K562 (cell line): Measurements from ENCODE around the gene ASPHD1. TPM values are rescaled to one million over a fixed set of nuclear protein-coding genes. Genes with fewer than 3 reads are reported as not detected.

Experiments used
- ATAC-seq: fragments of 200-7000 bp; cut with Tn5 transposase; 3 replicates; pipeline ENCODE4 v1.9.1; 2020; ENCODE audit warnings: moderate library complexity
- BruUV-seq: library from RNA; stranded (reverse); fragments of 400-500 nt; replicated peaks from 2 replicates; lab custom pipeline; 2021; lab: Mats Ljungman, UMichigan
- CTCF ChIA-PET: fragments of 300-600 bp; formaldehyde crosslinking; extraction: SDS; loops from one replicate; lab custom pipeline; 2021; ENCODE audit warnings: low intra/inter-chr PET ratio; lab: Yijun Ruan, JAX
- POLR2A ChIA-PET: fragments of 300-600, 350-650 bp; sonication (Branson Sonifier 250); formaldehyde crosslinking; extraction: SDS; loops from one replicate; lab custom pipeline; 2021; ENCODE audit warnings: antibody characterized with exemption, inconsistent platforms; lab: Yijun Ruan, JAX
- DNase-seq, 4 experiments: peaks; one replicate each; pipeline versions ENCODE4 v3.0.0 to v3.0.0-alpha.2; 2011 to 2018; ENCODE audit warnings: low spot score in 3 of 4, mixed read lengths in 3 of 4; ENCODE audit errors: extremely low read depth in 1 of 4
- FAIRE-seq: peaks from 2 replicates; lab custom pipeline; 2011; peaks lifted over from hg19 to GRCh38; lab: Jason Lieb, UNC
- H2AFZ ChIP-seq: 2 replicates; pipeline ENCODE4 v1.6.0; 2011; ENCODE audit warnings: low read depth, low read length, control low read depth, inconsistent platforms
- H3K27ac ChIP-seq: fragments of 200-600 bp; 3 replicates; pipeline ENCODE4 v1.8.0; 2011; ENCODE audit warnings: low read depth, mild to moderate bottlenecking, control low read depth, inconsistent platforms, low read length, moderate library complexity, mixed read lengths; ENCODE audit errors: extremely low read depth
- H3K27me3 ChIP-seq, 2 experiments: fragments of 300-600 bp in 1 of 2; 2 replicates in 1 of 2; 3 replicates in 1 of 2; pipeline versions ENCODE4 v1.6.0 to v1.8.0; 2011; ENCODE audit warnings: inconsistent platforms in 2 of 2, low read length in 2 of 2, mild to moderate bottlenecking in 1 of 2, mixed read lengths in 1 of 2, moderate library complexity in 1 of 2; ENCODE audit not compliant: control insufficient read depth in 2 of 2, insufficient read depth in 2 of 2
- H3K36me3 ChIP-seq: fragments of 300-600 bp; 3 replicates; pipeline ENCODE4 v1.8.0; 2011; ENCODE audit warnings: mild to moderate bottlenecking, low read length, inconsistent platforms; ENCODE audit not compliant: control insufficient read depth, insufficient read depth
- H3K4me1 ChIP-seq, 2 experiments: fragments of 200-600 bp in 1 of 2; replicated peaks in 1 of 2; 2 replicates in 1 of 2; 3 replicates in 1 of 2; pipeline versions ENCODE4 v1.5.1 to v1.8.0; 2011; ENCODE audit warnings: inconsistent platforms in 2 of 2, low read length in 2 of 2, mild to moderate bottlenecking in 1 of 2, mixed read lengths in 1 of 2, moderate library complexity in 1 of 2; ENCODE audit not compliant: control insufficient read depth in 2 of 2, insufficient read depth in 2 of 2
- H3K4me2 ChIP-seq: 2 replicates; pipeline ENCODE4 v1.6.1; 2011; ENCODE audit warnings: low read length, control low read depth, inconsistent platforms, mixed read lengths; ENCODE audit not compliant: insufficient read depth
- H3K4me3 ChIP-seq: fragments of 200-600 bp; sonication (generic), shearing (Covaris generic); 2 replicates; pipeline ENCODE4 v1.5.1; 2016; ENCODE audit warnings: control low read depth, inconsistent platforms
- H3K79me2 ChIP-seq: fragments of 200-600 bp; 3 replicates; pipeline ENCODE4 v1.8.0; 2011; ENCODE audit warnings: low read length, inconsistent platforms; ENCODE audit not compliant: control insufficient read depth, insufficient read depth
- H3K9ac ChIP-seq, 2 experiments: 2 replicates each; pipeline versions ENCODE4 v1.6.0 to v1.6.1; 2011; ENCODE audit warnings: low read depth in 2 of 2, low read length in 2 of 2, control low read depth in 1 of 2, inconsistent platforms in 1 of 2, mild to moderate bottlenecking in 1 of 2, mixed read lengths in 1 of 2; ENCODE audit not compliant: insufficient read depth in 1 of 2
- H3K9me1 ChIP-seq: one replicate; pipeline ENCODE4 v1.6.0; 2011; ENCODE audit warnings: inconsistent platforms, mild to moderate bottlenecking, low read length, moderate library complexity; ENCODE audit not compliant: control insufficient read depth, insufficient read depth
- H3K9me3 ChIP-seq: replicated peaks from 2 replicates; pipeline ENCODE4 v1.5.1; 2011; ENCODE audit warnings: low read depth, low read length, inconsistent platforms; ENCODE audit not compliant: control insufficient read depth, insufficient read depth
- H4K20me1 ChIP-seq: replicated peaks from 2 replicates; pipeline ENCODE4 v1.6.1; 2011; ENCODE audit warnings: low read length, inconsistent platforms, mixed read lengths; ENCODE audit not compliant: control insufficient read depth, insufficient read depth
- FOXA3 ChIP-seq, 2 experiments: fragments of 450-650 bp in 1 of 2; sonication (generic) in 1 of 2; formaldehyde crosslinking; IDR thresholded peaks in 1 of 2; conservative IDR thresholded peaks in 1 of 2; 2 replicates each; pipeline versions ENCODE4 v1.4.0 to v1.8.0; 2020 to 2022; ENCODE audit warnings: mild to moderate bottlenecking in 2 of 2, missing genetic modification reagents in 1 of 2
- HDAC8 ChIP-seq: fragments of 450-650 bp; IDR thresholded peaks from 2 replicates; pipeline ENCODE4 v1.6.1; 2016; ENCODE audit warnings: mild to moderate bottlenecking, missing genetic modification characterization, moderate library complexity, missing compliant biosample characterization
- NFIC ChIP-seq: fragments of 450-650 bp; IDR thresholded peaks from 2 replicates; pipeline ENCODE4 v1.6.1; 2017; ENCODE audit warnings: mild to moderate bottlenecking, inconsistent platforms
- NUFIP1 ChIP-seq: fragments of 450-650 bp; IDR thresholded peaks from 2 replicates; pipeline ENCODE4 v1.6.1; 2018; ENCODE audit not compliant: partially characterized antibody
- SAFB2 ChIP-seq: fragments of 200-400 bp; formaldehyde crosslinking; IDR thresholded peaks from 2 replicates; pipeline ENCODE4 v1.6.1; 2018; ENCODE audit warnings: borderline replicate concordance, low read length, low read depth, moderate library complexity; ENCODE audit not compliant: severe bottlenecking
- ZNF224 ChIP-seq: sonication (generic); formaldehyde crosslinking; IDR thresholded peaks from 2 replicates; pipeline ENCODE4 v1.8.0; 2022; ENCODE audit warnings: mild to moderate bottlenecking, missing genetic modification reagents
- WGBS: fragments of 100-300 bp; shearing (Covaris generic); methylation state at CpG from one replicate; pipeline ENCODE4 v1.1.6; 2016; ENCODE audit warnings: low coverage, mixed read lengths; ENCODE audit not compliant: insufficient coverage; ENCODE audit errors: missing lambda C conversion rate; 5-methylcytosine and 5-hydroxymethylcytosine counted together
- in situ Hi-C: fragments of 300-500 bp; cut with MboI; formaldehyde crosslinking; loops from 4 replicates; pipeline ENCODE4 v1.15.0; 2018; ENCODE audit warnings: inconsistent platforms, mixed read lengths
- intact Hi-C: fragments of 100-400 bp; cut with micrococcal nuclease; formaldehyde crosslinking; loops from 2 replicates; pipeline ENCODE4 v1.14.2; 2022
- polyA plus RNA-seq, 8 experiments: library from polyadenylated mRNA; depleted of rRNA in 4 of 8; stranded (reverse) in 5 of 8; unstranded in 3 of 8; fragments of >200 nt; fragmentation: Nextera tagmentation in 2 of 8; fragmentation: Illumina TruSeq in 1 of 8; extraction: Ambion mirVana in 2 of 8; extraction: Trizol in 1 of 8; gene quantifications; 2 replicates each; pipeline versions ENCODE4 v1.2.1 to v1.2.3, GENCODE V29; 2011 to 2014; ENCODE audit warnings: inconsistent platforms in 1 of 8, missing spikeins in 1 of 8
- total RNA-seq, 7 experiments: library from RNA; depleted of rRNA in 6 of 7; stranded (reverse); fragments of >200 nt in 6 of 7; fragmentation: Illumina TruSeq in 2 of 7; extraction: Trizol in 2 of 7; gene quantifications; 2 replicates each; pipeline versions ENCODE4 v1.2.1 to v1.2.3, GENCODE V29; 2011 to 2021; ENCODE audit warnings: low replicate concordance in 1 of 7

The ASPHD1 gene
- total and polyA plus RNA-seq, 9 of the 15 experiments (the other 6 are each of a cell fraction or from before 2014, with no cell fraction given), result 0.03 to 0.70 (median 0.24) TPM; not detected in 5

GRCh38 chr16:29868396-29869009 lies 31.8 kb upstream of the ASPHD1 start:
- H3K9me1 ChIP-seq, result no peaks in the 10 kb centered on the region
- WGBS, result 23% methylated on average over 8 of the region's 8 CpGs
- H3K36me3 ChIP-seq, result no peaks in the 10 kb centered on the region
- intact Hi-C loops, result no loop called here
- FAIRE-seq, result no peak
- no peak overlapping the region for H3K4me3 ChIP-seq
- no peak overlapping the region for H3K4me2 ChIP-seq
- H3K27me3 ChIP-seq, result no peaks in the 10 kb centered on the region; a peak in 1 of 5 replicates
- H4K20me1 ChIP-seq, result no peaks in the 10 kb centered on the region
- H3K9ac ChIP-seq, result no peak overlapping the region
- H3K79me2 ChIP-seq, result no peaks in the 10 kb centered on the region
- DNase-seq, result peak in 1 of 4 experiments; percentile 36
- in situ Hi-C loops, result no loop called here
- BruUV-seq, result no TSS peak
- no peak overlapping the region for H3K27ac ChIP-seq
- no peak overlapping the region for H2AFZ ChIP-seq
- H3K4me1 ChIP-seq, result peaks cover 0 to 21% of the 10 kb centered on the region in 2 experiments; a peak in 3 of 5 replicates
- POLR2A ChIA-PET, result interaction anchor here (1.1 kb wide), 1 partner anchor 9 kb away, joined by 4 read pairs; no protein-coding TSS in a partner anchor
- TF ChIP-seq NUFIP1 (no peak), SAFB2 (no peak), ZNF224 (CRISPR knock-in tag) (no peak), HDAC8 (tag) (no peak), FOXA3 (CRISPR knock-in tag; conservative IDR thresholded peaks at IDR 0.05 in 1 of 2, IDR thresholded peaks at IDR 0.05 in 1 of 2) (peak in 1 of 2 experiments; percentile 89; a peak in 1 of 4 replicates), NFIC (peak; percentile 85)
- no peaks in the 10 kb centered on the region for H3K9me3 ChIP-seq
- CTCF ChIA-PET, result no interaction called here
- peak; percentile 24; the same call in 2 of the 3 replicates for ATAC-seq
